ENCODE data around the gene PALM.

Gene PALM

GRCh38 chr19:703329-703650, 5.4 kb upstream of the PALM start:
- TF ChIP-seq TAF1 (IDR thresholded peaks at IDR 0.05; ENCODE audit: borderline replicate concordance, low read depth, low read length) (no peak), POLR2A (IDR thresholded peaks at IDR 0.05; ENCODE audit: low read depth, low read length) (no peak), POLR2AphosphoS5 (IDR thresholded peaks at IDR 0.05; ENCODE audit: low read depth, low read length) (no peak)
- no peak for FAIRE-seq
- no peak for DNase-seq (ENCODE audit: insufficient read length)

- peak; percentile 58 for DNase-seq (ENCODE audit: insufficient read length)
- TF ChIP-seq POLR2AphosphoS5 (IDR thresholded peaks at IDR 0.05; ENCODE audit: low read depth, low read length): no peak
- no peak for TF ChIP-seq TAF1 (IDR thresholded peaks at IDR 0.05; ENCODE audit: borderline replicate concordance, low read depth, low read length)
- TF ChIP-seq POLR2A (IDR thresholded peaks at IDR 0.05; ENCODE audit: low read depth, low read length): no peak
- peak; percentile 56 for FAIRE-seq
Observed at GRCh38 chr19:703651-704446, 4.9 kb upstream of the PALM start.

GRCh38 chr19:704447-704741, 4.3 kb upstream of the PALM start:
- DNase-seq (ENCODE audit: insufficient read length) (no peak), FAIRE-seq (no peak)
- no peak for TF ChIP-seq TAF1 (IDR thresholded peaks at IDR 0.05; ENCODE audit: borderline replicate concordance, low read depth, low read length)
- TF ChIP-seq POLR2AphosphoS5 (IDR thresholded peaks at IDR 0.05; ENCODE audit: low read depth, low read length): no peak
- TF ChIP-seq POLR2A (IDR thresholded peaks at IDR 0.05; ENCODE audit: low read depth, low read length): no peak

GRCh38 chr19:709196-709964, 645 bp downstream of the PALM start:
- DNase-seq (ENCODE audit: insufficient read length) (no peak), FAIRE-seq (no peak)
- TF ChIP-seq POLR2A (IDR thresholded peaks at IDR 0.05; ENCODE audit: low read depth, low read length) (no peak), POLR2AphosphoS5 (IDR thresholded peaks at IDR 0.05; ENCODE audit: low read depth, low read length) (no peak), TAF1 (IDR thresholded peaks at IDR 0.05; ENCODE audit: borderline replicate concordance, low read depth, low read length) (no peak)

GRCh38 chr19:709965-710571, 1.3 kb downstream of the PALM start:
- no peak for FAIRE-seq
- DNase-seq (ENCODE audit: insufficient read length): no peak
- TF ChIP-seq POLR2A (IDR thresholded peaks at IDR 0.05; ENCODE audit: low read depth, low read length) (no peak), TAF1 (IDR thresholded peaks at IDR 0.05; ENCODE audit: borderline replicate concordance, low read depth, low read length) (no peak), POLR2AphosphoS5 (IDR thresholded peaks at IDR 0.05; ENCODE audit: low read depth, low read length) (no peak)

GRCh38 chr19:710767-711166, 2.0 kb downstream of the PALM start:
- TF ChIP-seq POLR2A (IDR thresholded peaks at IDR 0.05; ENCODE audit: low read depth, low read length) (no peak), POLR2AphosphoS5 (IDR thresholded peaks at IDR 0.05; ENCODE audit: low read depth, low read length) (no peak), TAF1 (IDR thresholded peaks at IDR 0.05; ENCODE audit: borderline replicate concordance, low read depth, low read length) (no peak)
- no peak for FAIRE-seq
- no peak for DNase-seq (ENCODE audit: insufficient read length)

- DNase-seq (ENCODE audit: insufficient read length): no peak
- no peak for TF ChIP-seq POLR2AphosphoS5 (IDR thresholded peaks at IDR 0.05; ENCODE audit: low read depth, low read length)
- no peak for TF ChIP-seq POLR2A (IDR thresholded peaks at IDR 0.05; ENCODE audit: low read depth, low read length)
- TF ChIP-seq TAF1 (IDR thresholded peaks at IDR 0.05; ENCODE audit: borderline replicate concordance, low read depth, low read length): no peak
- no peak for FAIRE-seq
Observed at GRCh38 chr19:711254-711653, 2.5 kb downstream of the PALM start.

GRCh38 chr19:715347-715746, 6.6 kb downstream of the PALM start:
- TF ChIP-seq POLR2AphosphoS5 (IDR thresholded peaks at IDR 0.05; ENCODE audit: low read depth, low read length): no peak
- TF ChIP-seq POLR2A (IDR thresholded peaks at IDR 0.05; ENCODE audit: low read depth, low read length): no peak
- no peak for TF ChIP-seq TAF1 (IDR thresholded peaks at IDR 0.05; ENCODE audit: borderline replicate concordance, low read depth, low read length)
- FAIRE-seq (no peak), DNase-seq (ENCODE audit: insufficient read length) (no peak)

GRCh38 chr19:718251-718951, 9.7 kb downstream of the PALM start:
- TF ChIP-seq POLR2A (IDR thresholded peaks at IDR 0.05; ENCODE audit: low read depth, low read length) (no peak), POLR2AphosphoS5 (IDR thresholded peaks at IDR 0.05; ENCODE audit: low read depth, low read length) (no peak), TAF1 (IDR thresholded peaks at IDR 0.05; ENCODE audit: borderline replicate concordance, low read depth, low read length) (no peak)
- no peak for FAIRE-seq
- DNase-seq (ENCODE audit: insufficient read length): no peak

GRCh38 chr19:718991-719512, 10.3 kb downstream of the PALM start:
- FAIRE-seq (no peak), DNase-seq (ENCODE audit: insufficient read length) (no peak)

More at GRCh38 chr19:718991-719512, 10.3 kb downstream of the PALM start:
- TF ChIP-seq POLR2A (IDR thresholded peaks at IDR 0.05; ENCODE audit: low read depth, low read length) (no peak), TAF1 (IDR thresholded peaks at IDR 0.05; ENCODE audit: borderline replicate concordance, low read depth, low read length) (no peak), POLR2AphosphoS5 (IDR thresholded peaks at IDR 0.05; ENCODE audit: low read depth, low read length) (no peak)

Measured in GM12892 (cell line).